HG03565 (cell line): ENCODE results near the gene ULBP3.
"Not testable (repeated sequence)": the region's sequence is repeated elsewhere in the genome, so short reads cannot be mapped to it uniquely, and the experiment has no call there.

Source experiments
- ATAC-seq: cut with Tn5 transposase; IDR thresholded peaks from one replicate; pipeline ENCODE4 v1.9.1; 2021; ENCODE audit warnings: mild to moderate bottlenecking, moderate library complexity; ENCODE audit not compliant: unreplicated experiment

The ULBP3 gene

GRCh38 chr6:150043501-150044412, 25.2 kb downstream of the ULBP3 start:
- no peak for ATAC-seq

- ATAC-seq: no peak
Observed at GRCh38 chr6:150043096-150043495, 25.8 kb downstream of the ULBP3 start.

- no peak for ATAC-seq
Observed at GRCh38 chr6:150038202-150039062, 30.5 kb downstream of the ULBP3 start.

- no peak for ATAC-seq
Observed at GRCh38 chr6:150037526-150038201, 31.3 kb downstream of the ULBP3 start.

GRCh38 chr6:150036081-150036480, 32.8 kb downstream of the ULBP3 start:
- ATAC-seq: no peak

- no peak for ATAC-seq
Observed at GRCh38 chr6:150033207-150033771, 35.6 kb downstream of the ULBP3 start.

- no peak for ATAC-seq
Observed at GRCh38 chr6:150032598-150032997, 36.3 kb downstream of the ULBP3 start.

- no peak for ATAC-seq
Observed at GRCh38 chr6:150030611-150031010, 38.3 kb downstream of the ULBP3 start.

- ATAC-seq: no peak
Observed at GRCh38 chr6:150029749-150030148, 39.2 kb downstream of the ULBP3 start.

GRCh38 chr6:150029276-150029675, 39.6 kb downstream of the ULBP3 start:
- ATAC-seq: no peak

GRCh38 chr6:150028799-150029198, 40.1 kb downstream of the ULBP3 start:
- ATAC-seq: no peak

- no peak for ATAC-seq
Observed at GRCh38 chr6:150027806-150028565, 40.9 kb downstream of the ULBP3 start.

GRCh38 chr6:150026976-150027805, 41.7 kb downstream of the ULBP3 start:
- no peak for ATAC-seq

GRCh38 chr6:150025201-150025917, 43.6 kb downstream of the ULBP3 start, which contains the start of gene RAET1L:
RAET1L (minus strand) TSS chr6:150025532; CDS start chr6:150025471, 61 bp downstream.
- ATAC-seq: no peak

GRCh38 chr6:150024646-150025155, 44.2 kb downstream of the ULBP3 start:
- ATAC-seq: no peak

- ATAC-seq: not testable (repeated sequence)
Observed at GRCh38 chr6:150024021-150024420, 44.9 kb downstream of the ULBP3 start.

GRCh38 chr6:150021870-150022269, 47.1 kb downstream of the ULBP3 start:
- ATAC-seq: not testable (repeated sequence)
